Epidermal melanocyte (primary cell): ENCODE results near the gene SIT1.
A peak's percentile ranks its signal among the peaks of the same experiment; 100 is the strongest.

Experiments used
- DNase-seq: peaks from one replicate; pipeline ENCODE4 v3.0.0; 2011; ENCODE audit warnings: low spot score; ENCODE audit not compliant: insufficient read length

The SIT1 gene

GRCh38 chr9:35606726-35607125, 44.0 kb downstream of the SIT1 start:
- no peak for DNase-seq

GRCh38 chr9:35606138-35606504, 44.6 kb downstream of the SIT1 start:
- no peak for DNase-seq

GRCh38 chr9:35605351-35606137, 45.2 kb downstream of the SIT1 start:
- peak; percentile 59 for DNase-seq

GRCh38 chr9:35604578-35605350, 46.0 kb downstream of the SIT1 start, which contains the start of gene TESK1:
Gene TESK1, plus strand, starts transcription at chr9:35605262. Its CDS starts 358 bp downstream, at chr9:35605620.
- peak; percentile 59 for DNase-seq

- DNase-seq, result peak; percentile 99
These were observed 46.6 kb downstream of the SIT1 start for GRCh38 chr9:35603986-35604577.

GRCh38 chr9:35603506-35603985, 47.2 kb downstream of the SIT1 start:
- peak; percentile 59 for DNase-seq

GRCh38 chr9:35599763-35600604, 50.7 kb downstream of the SIT1 start:
- DNase-seq, result no peak
